ENCODE results near the gene SLC6A8. TPM values are rescaled to one million over a fixed set of nuclear protein-coding genes. Genes with fewer than 3 reads are reported as not detected.
A peak's percentile ranks its signal among the peaks of the same experiment; 100 is the strongest.

The SLC6A8 gene
- 8.3 and 11.9 TPM in 2 replicates for polyA plus RNA-seq (2011; rRNA removed)
- polyA minus RNA-seq (2011; rRNA and poly(A)+ RNA removed), result 21.5 and 24.3 TPM in 2 replicates

GRCh38 chrX:153687121-153688039, at the start of gene SLC6A8:
TSS of gene SLC6A8 (plus strand) at chrX:153687926. CDS start at chrX:153688575, 649 bp downstream.
- peak within 1 kb of the TSS; percentile 45 for H3K4me3 ChIP-seq (ENCODE audit: low read depth, low read length)
- ChIA-PET POLR2A (interaction anchor here (0.8 kb wide), 1 partner anchor 609 kb away, joined by 9 read pairs; no protein-coding TSS in a partner anchor), CTCF (interaction anchor here (0.6 to 1.1 kb wide), 3 partner anchors 21 to 30 kb away, joined by 3 to 4 read pairs (median 3); no protein-coding TSS in a partner anchor)
- peak; percentile 35; the same call in 1 of the 2 replicates for TF ChIP-seq CTCF (IDR thresholded peaks at IDR 0.05; ENCODE audit: insufficient read depth, low read depth, low read length)
- H3K36me3 ChIP-seq (ENCODE audit: control insufficient read depth, insufficient read depth, low read length), result no peaks in the 10 kb centered on the region
- no peaks in the 10 kb centered on the region for H3K27me3 ChIP-seq (ENCODE audit: control insufficient read depth, insufficient read depth, low read length)
- no peak for DNase-seq (ENCODE audit: low read depth)

GRCh38 chrX:153638041-153638371, 49.7 kb upstream of the SLC6A8 start:
- Histone ChIP-seq H3K4me3 (ENCODE audit: low read depth, low read length) (no peak overlapping the region), H3K36me3 (ENCODE audit: control insufficient read depth, insufficient read depth, low read length) (no peaks in the 10 kb centered on the region), H3K27me3 (ENCODE audit: control insufficient read depth, insufficient read depth, low read length) (peaks cover 10% of the 10 kb centered on the region)
- CTCF ChIA-PET, result interaction anchor here (1.2 kb wide), 1 partner anchor 31 kb away, joined by 3 read pairs; no protein-coding TSS in a partner anchor
- DNase-seq (ENCODE audit: low read depth), result no peak
- POLR2A ChIA-PET, result no interaction called here
- no peak for TF ChIP-seq CTCF (IDR thresholded peaks at IDR 0.05; ENCODE audit: insufficient read depth, low read depth, low read length)

- no peak for TF ChIP-seq CTCF (IDR thresholded peaks at IDR 0.05; ENCODE audit: insufficient read depth, low read depth, low read length)
- peaks cover 13% of the 10 kb centered on the region for H3K27me3 ChIP-seq (ENCODE audit: control insufficient read depth, insufficient read depth, low read length)
- DNase-seq (ENCODE audit: low read depth), result no peak
- no peaks in the 10 kb centered on the region for H3K36me3 ChIP-seq (ENCODE audit: control insufficient read depth, insufficient read depth, low read length)
- CTCF ChIA-PET, result interaction anchor here (1.2 kb wide), 1 partner anchor 30 kb away, joined by 3 read pairs; no protein-coding TSS in a partner anchor
- H3K4me3 ChIP-seq (ENCODE audit: low read depth, low read length), result no peak overlapping the region
- POLR2A ChIA-PET, result no interaction called here
Observed at GRCh38 chrX:153638436-153639176, 49.1 kb upstream of the SLC6A8 start.

GRCh38 chrX:153639177-153640044, 48.3 kb upstream of the SLC6A8 start:
- peaks cover 13% of the 10 kb centered on the region for H3K27me3 ChIP-seq (ENCODE audit: control insufficient read depth, insufficient read depth, low read length)
- no peaks in the 10 kb centered on the region for H3K36me3 ChIP-seq (ENCODE audit: control insufficient read depth, insufficient read depth, low read length)
- TF ChIP-seq CTCF (IDR thresholded peaks at IDR 0.05; ENCODE audit: insufficient read depth, low read depth, low read length), result no peak
- POLR2A ChIA-PET, result no interaction called here
- CTCF ChIA-PET, result interaction anchor here (1.2 to 1.5 kb wide), 2 partner anchors 8 to 30 kb away, joined by 3 to 5 read pairs; no protein-coding TSS in a partner anchor
- no peak overlapping the region for H3K4me3 ChIP-seq (ENCODE audit: low read depth, low read length)
- DNase-seq (ENCODE audit: low read depth), result no peak

Data from BJ (cell line).